Medulla oblongata (tissue), 1 donor: ENCODE data around the gene PTPRG.

Experiments used
- DNase-seq: peaks from one replicate; pipeline ENCODE4 v3.0.0-alpha.2; 2015; ENCODE audit errors: extremely low spot score

The PTPRG gene

DNA sequence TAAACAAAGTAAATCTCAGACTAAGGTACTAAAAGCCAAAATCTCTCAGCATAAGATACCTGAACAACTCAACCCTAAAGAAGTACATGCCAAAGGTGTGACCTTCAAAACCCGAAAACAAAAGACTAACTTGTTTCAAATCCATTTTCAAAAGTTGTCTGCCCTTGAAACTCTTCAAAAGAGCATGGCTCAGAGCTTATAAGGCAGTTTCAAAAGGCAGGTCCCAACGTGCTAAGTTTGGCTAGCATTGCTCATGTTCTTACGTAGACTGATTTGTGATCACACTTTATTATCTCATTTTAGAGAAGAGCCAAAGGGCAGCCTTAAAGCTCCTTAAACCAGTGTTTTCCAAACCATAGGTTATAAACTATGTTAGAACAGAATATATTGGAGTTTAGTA is 699.8 kb downstream of the PTPRG start:
- no peak for DNase-seq

DNA sequence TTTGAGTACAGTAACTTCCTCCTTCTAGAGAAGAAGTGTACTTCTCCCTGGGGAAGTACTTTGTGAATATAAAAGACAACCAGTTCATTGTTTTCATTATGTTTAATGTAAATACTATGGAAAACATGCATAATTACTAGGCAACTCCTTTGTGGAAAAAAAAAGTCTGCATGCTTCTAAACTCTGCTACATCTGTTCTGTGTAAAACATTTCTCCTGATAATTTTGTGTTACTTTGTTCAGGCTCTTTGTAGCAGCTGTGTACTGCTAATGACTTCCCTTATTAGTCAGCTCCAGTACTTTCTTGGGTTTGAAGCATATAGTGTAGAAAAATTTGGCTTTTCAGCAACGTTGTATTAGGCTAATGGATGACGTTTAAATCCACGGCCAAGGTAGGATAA is 700.4 kb downstream of the PTPRG start:
- no peak for DNase-seq

DNA sequence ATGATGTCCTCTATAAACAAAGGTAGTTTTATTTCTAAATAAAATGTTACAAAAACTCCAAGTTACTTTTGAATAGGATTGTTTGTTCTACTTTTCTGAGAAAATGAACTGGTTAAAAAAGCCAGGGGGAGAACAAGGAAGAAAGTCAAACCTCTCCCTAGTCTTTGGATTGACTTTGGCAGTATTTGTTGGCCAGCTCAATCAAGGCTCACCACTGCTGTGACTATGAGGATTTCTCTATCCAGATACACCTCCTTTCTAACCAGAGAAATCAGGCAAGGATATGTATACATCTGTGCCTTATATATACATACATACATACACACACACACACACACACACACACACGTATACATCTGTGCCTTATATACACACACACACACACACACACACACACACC is 704.2 kb downstream of the PTPRG start:
- DNase-seq: no peak

DNA sequence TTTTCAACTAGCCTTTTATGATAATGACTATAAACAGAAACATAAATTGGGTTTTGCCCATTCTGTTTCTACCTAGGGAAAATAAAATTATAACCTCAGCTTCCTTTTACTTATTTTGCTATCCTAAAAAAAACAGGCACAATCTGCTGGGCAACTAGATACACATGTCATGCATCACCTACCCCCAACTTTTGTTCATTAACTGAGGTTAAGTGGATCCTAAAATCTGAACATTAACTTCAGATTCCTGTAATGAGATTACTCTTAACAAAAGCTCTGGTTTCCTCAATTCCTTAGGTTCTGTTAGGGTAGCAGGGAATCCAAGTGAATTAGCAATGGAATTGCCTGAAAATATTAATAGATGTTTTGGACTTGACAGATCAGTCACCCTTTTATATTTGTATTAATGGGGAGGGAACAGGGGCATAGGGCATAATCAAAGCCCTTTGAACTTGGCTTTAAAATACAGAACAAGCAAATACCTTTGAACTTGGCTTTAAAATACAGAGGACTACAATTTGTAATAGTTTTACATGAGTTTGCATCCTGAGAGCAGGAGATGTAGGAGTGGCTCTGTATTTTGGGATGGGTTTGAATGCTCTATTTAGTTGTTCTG is 705.4 kb downstream of the PTPRG start:
- no peak for DNase-seq

DNA sequence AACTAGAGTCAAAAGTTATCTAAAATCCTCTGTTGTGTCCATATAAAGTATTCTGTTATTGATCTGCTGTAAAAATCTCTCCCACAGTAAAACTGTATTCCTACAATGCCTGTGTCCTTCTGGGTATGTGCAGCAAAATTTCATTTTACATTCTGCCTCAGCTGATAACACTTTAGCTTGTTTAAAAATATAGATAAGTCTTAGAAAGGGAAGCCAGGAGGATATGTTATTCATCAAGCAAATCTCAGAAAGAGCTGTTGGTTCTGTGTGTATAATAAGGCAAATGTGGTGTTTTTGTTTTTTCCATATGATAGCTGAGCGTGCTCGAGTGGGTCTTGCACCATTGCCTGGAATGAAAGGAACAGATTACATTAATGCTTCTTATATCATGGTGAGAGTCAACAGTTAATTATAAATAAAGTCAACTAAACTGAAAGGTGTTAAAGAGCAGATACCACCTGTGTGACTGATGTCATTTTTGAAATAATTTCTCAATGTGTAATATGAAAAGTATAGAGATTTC is 715.3 kb downstream of the PTPRG start:
- no peak for DNase-seq

DNA sequence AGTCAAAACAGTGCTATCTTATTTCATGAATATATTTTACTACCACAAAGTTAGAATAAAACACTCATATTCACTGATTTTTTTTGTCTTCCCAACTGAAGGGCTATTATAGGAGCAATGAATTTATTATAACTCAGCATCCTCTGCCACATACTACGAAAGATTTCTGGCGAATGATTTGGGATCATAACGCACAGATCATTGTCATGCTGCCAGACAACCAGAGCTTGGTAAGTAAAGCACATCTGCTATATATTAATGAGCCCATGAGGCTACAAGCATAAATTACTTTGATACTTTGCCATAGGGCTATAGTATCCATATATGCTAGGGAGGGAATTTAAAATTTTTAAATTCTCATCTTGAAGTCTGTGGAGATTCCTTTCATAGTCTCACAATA is 716.1 kb downstream of the PTPRG start:
- DNase-seq: no peak

DNA sequence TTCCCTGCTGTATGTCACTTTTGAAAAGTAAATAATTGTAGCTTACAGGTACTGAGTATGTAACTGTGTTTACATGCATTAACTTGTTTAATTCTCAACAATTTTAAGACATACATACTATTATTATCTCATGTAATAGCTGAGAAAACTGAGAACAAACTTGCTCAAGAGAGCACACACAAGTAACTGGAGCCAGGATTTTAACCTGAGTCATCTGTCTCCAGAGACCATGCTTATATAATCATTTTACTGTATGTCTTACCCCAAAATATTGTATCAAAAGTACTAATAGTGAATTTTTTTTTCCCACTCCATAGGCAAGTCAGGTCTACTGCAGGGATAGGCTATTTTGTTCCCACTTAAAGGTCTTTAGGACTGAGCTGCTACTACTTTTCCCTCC is 716.6 kb downstream of the PTPRG start:
- no peak for DNase-seq

DNA sequence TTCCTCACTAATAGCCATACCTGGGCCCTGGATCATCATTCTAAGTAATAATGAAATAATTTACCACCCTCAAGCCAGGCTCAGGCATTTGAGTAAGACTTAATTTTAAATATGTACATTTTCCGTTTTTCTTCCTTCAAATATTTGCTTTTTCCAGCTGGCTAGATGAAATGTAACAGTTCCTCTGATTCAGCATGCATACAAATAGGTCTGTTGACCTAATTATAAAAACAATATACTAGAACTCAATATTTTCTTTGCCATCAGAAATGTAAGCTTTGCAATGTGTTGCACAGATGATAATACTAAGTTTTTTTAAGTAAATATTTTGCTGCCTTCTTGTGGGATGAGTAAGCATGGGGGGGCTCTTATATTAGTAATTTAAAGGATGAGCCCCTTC is 720.4 kb downstream of the PTPRG start:
- DNase-seq: no peak

DNA sequence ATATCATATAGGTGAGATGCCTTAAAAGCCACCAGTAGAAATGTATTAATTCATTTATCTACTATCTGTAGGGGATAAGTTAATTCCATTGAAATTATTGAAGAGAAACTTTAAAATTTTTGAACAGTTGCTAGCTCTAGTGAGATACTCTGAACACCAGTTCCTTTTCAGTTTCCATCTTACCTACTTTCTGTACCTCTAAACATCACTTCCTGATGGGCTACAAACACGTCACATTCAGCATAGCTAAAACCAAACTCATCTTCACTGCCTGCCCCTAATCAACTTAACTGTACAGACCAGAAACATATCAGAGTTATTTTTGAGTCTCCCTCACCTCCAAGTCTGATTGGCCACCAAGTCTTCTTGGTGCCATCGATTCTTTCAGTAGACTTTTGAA is 723.1 kb downstream of the PTPRG start:
- no peak for DNase-seq

DNA sequence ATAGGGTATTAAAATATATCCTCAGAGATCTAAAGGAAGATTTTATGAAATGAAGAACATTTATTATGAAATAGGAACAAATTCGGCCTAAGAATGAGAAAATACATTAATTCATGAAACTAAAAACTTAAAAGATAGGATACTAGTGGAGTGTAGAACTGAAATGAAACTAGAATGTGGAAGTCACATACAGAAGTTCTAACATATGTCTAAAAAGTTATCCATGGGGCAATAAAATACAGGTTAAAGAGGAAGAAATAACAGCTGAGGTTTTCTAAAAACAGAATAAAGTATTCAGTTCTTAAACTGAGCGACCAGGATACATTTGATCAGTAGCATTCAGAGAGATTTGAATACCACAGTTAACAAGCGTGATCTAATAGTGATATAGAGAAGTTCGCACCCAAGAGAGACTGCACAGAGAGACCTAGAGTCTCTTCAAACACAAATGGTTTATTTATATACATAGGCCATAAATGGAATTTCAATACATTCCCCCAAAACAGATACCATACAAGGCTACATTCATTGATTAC is 726.1 kb downstream of the PTPRG start:
- peak; percentile 21 for DNase-seq

DNA sequence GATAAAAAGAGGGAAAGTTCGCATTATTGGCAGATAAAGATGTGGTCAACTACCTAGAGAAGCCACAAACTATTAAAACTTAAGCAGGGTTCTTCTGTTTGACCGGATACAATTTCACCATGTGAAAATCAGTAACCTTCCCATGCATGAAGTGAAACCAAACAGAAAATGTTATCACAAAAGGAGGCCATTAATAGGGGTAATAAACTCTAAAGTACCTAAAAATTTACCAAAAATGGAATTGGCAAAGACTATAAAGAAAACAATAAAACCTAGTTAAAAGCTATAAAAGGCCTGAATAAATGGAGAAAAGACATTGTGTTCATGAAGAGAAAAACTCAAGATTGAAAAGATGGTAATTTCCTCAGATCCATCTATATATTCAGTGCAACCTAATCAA is 728.6 kb downstream of the PTPRG start:
- no peak for DNase-seq

DNA sequence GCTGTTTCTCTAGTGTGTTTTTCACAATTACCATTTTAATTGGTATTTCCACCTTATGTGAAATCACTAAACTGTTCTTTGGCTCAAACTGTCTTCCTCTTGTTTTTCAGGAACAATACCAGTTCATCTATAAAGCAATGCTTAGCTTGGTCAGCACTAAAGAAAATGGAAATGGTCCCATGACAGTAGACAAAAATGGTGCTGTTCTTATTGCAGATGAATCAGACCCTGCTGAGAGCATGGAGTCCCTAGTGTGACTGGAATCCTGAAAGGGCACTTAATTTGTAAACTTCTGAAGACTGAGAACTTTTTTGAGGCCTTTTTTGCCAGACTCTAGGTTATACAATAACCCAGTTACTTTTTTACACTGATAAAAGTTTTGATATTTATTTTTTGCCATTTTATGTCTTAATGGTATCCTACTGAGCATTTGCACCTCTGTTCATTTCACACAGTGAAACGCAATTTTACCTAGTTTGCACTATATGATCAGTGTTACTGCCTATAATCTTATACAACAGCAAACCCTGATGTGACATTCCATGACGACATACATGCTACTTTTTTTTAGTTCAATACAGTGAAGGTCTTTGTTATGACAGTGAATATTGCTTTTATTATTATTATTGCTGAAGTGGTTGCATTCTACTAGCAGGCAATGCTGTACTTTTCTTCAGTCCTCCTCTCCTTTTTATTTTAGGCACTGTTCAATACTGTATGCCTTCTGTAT is 731.8 kb downstream of the PTPRG start:
- DNase-seq: peak; percentile 39

DNA sequence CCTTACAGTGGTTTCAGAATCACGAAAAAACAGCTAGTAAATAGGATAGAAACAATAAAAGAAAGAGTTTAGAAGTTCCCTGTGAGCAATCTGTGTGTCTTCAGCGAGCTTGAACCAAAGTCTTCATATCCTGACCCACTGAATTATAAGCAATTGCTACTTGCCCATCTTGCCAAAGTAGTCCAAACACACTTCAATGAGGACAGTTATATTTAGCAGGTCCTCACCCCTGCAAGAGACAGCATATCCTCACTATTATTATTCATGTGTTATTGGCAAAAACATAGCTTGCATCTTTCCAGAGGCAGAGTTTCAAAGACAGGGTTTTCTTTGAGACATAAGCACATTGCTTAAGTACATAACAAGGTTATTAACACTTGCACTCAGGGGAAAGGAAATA is 734.2 kb downstream of the PTPRG start:
- no peak for DNase-seq

DNA sequence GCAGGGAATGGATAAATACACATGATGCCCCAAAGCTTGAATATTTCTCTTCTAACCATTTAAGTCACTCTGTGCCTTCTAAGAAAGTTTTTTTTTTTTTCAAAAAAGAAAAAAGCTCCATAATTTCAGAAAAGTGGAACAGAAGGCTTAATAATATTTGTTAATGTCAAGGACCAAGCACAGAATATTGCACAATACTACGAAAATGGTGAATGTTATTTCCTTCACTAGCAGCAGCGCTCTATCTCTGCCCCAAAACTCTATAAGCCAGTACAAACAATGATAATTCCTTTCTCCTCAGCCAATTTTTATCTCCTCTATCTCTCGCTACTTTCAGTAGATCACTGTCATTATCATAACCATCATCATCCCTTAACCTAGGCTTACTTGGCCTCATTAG is 739.2 kb downstream of the PTPRG start:
- no peak for DNase-seq

DNA sequence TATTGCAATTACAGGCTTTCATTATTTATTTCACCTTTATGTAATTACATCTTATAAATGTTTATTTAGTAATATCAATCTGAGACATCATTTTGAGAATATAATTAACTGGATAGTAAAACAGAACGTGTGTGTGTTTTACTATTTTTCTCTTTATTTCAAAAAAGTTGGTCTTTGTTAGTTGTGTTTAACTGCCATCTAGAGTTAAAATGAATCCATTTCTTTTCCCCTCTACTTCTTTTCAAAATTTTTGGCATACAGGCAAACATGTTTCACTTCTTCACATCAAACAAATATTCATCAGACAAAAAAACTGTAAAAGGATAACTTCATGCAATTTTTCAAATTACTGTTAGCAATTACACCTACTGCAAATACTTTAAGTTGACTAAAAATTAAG is 750.8 kb downstream of the PTPRG start:
- no peak for DNase-seq

DNA sequence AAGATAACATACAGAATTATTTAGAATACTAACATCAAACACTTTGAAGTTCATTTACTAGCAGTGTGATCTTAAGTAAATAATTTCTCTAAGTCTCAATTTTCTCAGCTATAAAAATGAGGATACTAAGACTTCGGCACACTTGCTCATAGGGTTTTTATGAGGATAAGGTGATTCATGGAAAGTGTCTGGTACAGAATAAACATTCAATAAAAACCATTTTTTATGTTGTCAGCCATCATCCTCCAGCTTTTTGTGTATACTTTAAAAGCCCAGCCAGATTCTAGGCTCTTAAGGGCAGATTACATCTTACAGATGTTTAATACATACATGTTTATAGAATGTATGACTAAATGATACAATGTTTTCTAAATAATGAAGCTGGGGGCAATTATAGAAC is 755.2 kb downstream of the PTPRG start:
- DNase-seq: no peak

DNA sequence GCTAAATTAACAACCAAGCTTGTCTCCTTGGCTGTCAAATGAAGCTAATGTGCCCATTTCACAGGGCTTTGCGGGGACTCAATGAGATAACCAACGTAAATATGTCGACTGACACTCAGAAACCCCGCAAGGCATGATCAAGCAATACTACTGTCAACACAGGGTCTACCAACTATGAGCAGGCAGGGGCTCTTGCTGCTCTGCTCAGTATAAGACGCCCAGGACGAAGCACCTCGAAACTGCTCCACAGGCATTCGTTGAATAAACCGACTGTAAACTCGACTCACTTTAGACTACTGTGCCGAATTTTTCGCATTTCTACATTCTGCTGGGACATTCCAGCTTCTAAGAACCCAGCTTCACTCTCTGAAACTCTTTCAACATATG is 757.0 kb downstream of the PTPRG start:
- no peak for DNase-seq

DNA sequence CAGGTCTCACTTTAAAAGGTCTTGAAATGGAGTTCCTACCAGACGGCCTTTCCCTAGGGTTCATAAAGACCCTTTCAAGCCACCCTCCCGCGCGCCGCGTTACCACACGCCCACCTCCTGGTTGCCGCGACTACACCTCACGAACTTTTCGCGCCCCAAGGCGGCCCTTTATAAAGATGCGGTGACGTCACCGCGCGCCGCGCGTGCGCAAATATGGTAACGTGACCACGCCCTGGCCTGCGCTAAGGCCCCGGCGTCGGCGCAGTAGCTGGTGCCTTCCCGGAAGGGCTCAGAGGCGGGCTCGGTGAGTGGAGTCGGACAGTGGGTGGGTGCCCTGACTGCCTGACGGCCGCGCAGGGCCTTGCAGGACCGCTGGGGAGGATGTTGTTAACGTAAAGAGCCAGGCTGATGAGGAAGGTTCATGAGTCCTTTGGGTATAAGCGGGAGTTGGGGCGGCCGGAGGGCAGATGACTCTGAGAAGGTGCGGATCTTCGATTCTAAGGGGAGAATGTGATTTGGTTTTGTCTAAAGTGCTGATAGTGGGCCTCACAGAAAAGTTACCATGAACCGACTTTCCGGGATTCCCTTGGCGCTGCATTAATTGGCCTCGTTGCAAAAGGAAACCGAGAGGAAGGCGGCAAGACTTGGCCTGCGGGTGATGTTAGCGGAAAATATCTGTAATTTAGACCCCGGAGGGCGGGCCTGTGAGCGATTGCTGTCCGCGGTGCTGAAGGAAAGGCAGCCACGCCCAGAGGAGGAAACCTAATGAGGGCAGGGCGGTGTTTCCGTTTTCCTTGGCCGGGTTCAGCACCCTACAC is 757.6 kb downstream of the PTPRG start:
- DNase-seq: peak; percentile 89

DNA sequence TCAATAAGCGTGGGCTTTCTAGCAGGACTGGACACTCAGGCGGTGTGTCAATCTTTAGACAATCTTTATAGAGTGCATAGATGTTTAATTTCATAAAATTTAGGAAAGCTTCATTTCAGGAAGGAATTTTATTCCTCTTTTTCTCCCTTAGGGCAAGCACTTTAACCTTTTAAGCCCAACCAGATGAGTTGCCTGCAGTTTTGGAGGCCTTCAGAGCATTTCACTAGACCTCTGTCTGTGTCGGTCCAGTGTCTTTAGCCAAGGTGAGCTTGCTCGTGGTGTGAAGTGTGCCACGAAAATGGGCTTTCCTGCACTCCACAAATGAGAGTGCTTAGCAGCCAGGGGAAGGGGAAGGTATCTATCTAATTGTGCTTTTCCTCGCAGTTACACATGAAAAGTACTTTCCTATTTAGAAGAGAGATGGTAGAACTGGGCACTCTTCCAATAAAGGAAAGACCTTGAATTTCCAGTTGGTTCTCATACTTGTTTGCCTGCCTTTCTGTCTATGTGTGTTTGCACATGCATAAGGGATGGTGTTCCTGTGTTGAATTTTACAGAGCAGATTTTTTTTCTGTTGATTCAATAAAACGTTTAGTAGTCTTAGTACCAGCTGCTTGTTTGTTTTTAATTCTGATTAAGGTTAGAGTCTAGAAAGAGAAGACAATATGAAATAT is 758.3 kb downstream of the PTPRG start:
- no peak for DNase-seq

DNA sequence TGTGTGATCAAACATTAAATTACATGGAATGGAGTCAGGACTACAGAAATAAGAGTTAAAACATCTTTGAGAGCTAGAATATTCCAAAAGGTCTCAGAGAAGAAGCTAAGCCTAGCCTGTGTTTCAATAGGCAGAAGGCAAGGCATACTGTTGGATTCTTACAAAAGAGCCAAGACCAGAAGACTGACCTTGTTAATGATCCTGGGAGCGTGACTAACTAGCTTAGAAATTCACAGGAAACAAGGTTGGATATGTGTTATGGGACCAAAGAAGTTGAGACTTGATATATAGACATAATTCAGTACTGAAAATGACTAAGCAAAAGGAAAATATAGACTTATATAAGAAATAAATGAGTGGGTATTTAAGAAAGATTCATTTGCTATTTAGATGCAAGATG is 761.9 kb downstream of the PTPRG start:
- no peak for DNase-seq

DNA sequence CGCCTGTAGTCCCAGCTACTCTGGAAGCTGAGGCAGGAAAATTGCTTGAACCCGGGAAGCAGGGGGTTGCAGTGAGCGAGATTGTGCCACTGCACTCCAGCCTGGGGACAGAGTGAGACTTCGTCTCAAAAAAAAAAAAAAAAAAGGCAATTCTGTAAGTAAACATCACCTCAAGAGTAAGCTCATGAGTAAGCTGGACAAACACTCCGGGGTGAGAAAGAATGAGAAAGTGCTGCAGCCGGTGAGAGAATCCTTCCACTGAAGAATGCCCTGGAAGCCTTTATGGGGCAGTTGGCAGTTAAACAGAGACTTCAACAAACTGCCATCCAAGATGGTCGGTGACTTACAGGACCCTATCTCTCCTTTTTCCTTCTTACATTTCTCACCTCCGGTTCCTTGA is 764.5 kb downstream of the PTPRG start:
- DNase-seq: no peak

DNA sequence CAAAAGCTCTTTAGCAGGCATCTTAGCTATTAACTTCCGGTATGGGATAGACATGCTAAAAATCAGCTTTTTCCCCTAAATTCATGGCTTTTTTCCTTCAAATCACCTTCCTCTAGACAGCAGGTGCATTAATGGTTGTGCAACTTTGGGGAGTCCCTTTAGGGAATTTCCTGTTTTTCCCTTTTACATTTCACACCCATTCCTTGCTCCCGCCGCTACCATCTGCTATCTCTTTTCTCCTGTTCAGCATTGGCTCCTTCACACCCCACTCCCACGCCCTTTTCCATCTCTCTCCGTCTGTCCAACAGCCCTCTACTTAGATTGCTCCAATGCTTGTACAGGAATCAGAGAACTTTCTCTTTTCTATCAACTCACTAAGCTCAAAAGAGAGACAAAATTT is 768.6 kb downstream of the PTPRG start:
- no peak for DNase-seq
